DND-41 (cell line): ENCODE measurements around the gene DPYSL4.

Experiments used
- EZH2 ChIP-seq: IDR thresholded peaks from 3 replicates; pipeline ENCODE4 v1.6.1; 2012; ENCODE audit warnings: borderline replicate concordance, low read depth, mild to moderate bottlenecking, moderate library complexity, low read length, inconsistent platforms; ENCODE audit not compliant: severe bottlenecking
- TF ChIP-seq, protein P1 (sequence below): IDR thresholded peaks from 2 replicates; pipeline ENCODE4 v1.5.1; 2012; ENCODE audit warnings: borderline replicate concordance, low read length, moderate library complexity, mild to moderate bottlenecking; ENCODE audit not compliant: poor library complexity, severe bottlenecking; ENCODE audit errors: extremely low read depth

DNA sequence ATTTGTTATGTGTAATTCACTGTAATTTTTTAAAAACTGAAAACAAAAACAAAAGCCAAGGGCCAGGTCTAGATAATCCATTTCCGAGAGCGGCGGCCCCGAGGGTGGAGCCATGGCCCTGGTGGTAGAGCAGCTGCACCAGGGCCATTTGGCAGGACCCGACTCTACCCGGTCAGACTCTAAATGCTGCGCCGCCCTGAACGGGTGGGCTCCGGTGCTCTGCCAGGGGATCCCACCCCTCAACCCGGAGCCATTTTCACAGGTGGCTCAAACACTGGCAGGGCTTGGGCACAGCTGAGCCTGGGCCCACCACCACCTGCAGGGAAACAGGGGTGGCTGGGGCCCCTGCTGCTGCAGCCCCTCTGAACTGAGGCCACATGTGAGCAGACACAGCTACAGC is 56.9 kb downstream of the DPYSL4 start:
- TF ChIP-seq, protein P1, sequence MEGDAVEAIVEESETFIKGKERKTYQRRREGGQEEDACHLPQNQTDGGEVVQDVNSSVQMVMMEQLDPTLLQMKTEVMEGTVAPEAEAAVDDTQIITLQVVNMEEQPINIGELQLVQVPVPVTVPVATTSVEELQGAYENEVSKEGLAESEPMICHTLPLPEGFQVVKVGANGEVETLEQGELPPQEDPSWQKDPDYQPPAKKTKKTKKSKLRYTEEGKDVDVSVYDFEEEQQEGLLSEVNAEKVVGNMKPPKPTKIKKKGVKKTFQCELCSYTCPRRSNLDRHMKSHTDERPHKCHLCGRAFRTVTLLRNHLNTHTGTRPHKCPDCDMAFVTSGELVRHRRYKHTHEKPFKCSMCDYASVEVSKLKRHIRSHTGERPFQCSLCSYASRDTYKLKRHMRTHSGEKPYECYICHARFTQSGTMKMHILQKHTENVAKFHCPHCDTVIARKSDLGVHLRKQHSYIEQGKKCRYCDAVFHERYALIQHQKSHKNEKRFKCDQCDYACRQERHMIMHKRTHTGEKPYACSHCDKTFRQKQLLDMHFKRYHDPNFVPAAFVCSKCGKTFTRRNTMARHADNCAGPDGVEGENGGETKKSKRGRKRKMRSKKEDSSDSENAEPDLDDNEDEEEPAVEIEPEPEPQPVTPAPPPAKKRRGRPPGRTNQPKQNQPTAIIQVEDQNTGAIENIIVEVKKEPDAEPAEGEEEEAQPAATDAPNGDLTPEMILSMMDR: no peak
- TF ChIP-seq EZH2: no peak
